HPDE6-E6E7 (cell line): ENCODE measurements around the gene BEST2.
"Not testable (repeated sequence)": the region's sequence is repeated elsewhere in the genome, so short reads cannot be mapped to it uniquely, and the experiment has no call there.

ENCODE experiments used
- DNase-seq: peaks from one replicate; pipeline ENCODE4 v3.0.0; 2011; ENCODE audit warnings: missing footprints; ENCODE audit errors: extremely low spot score

BEST2 gene

GRCh38 chr19:12751635-12752034 is at the start of gene BEST2:
TSS of gene BEST2 (plus strand) at chr19:12751791. CDS start at chr19:12752593, 802 bp downstream.
- DNase-seq, result no peak

DNA sequence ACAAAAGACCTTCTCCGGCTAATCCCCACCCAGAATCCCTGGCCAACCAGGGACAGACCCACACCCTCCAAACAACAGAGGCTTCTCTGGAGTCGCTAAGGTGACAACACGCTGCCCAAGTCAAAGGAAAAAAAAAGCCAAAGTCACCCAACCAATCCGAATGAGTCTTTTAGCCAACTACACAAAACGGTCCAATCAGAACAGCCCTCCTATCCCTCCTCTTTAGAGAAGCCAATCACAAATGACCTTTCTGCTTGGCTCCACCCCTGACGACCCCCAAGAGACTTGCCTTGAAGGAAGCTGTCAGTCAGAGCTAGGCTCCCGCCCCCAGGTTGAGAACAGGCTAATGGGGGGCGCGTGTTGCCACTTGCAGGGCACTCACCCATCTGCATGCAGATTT is 48.5 kb upstream of the BEST2 start:
- no peak for DNase-seq

DNA sequence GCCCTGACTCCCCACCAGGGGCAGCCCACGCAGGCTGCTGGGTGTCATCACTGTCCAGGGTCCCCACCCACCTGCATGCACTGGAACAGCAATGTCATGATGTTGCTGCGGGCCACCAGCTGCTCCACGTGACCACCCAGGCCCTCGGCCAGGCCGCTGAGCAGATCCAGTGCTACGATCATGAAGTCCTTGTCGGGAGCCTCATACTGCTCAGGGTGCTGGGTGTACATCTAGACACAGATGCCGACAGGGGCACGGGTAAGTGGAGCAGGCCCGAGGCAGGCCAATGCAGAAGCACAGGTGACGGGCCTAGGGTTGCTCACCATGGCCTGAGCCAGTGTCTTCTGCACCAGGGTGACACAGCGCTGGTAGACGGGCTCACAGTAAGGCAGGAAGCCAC is 46.4 kb upstream of the BEST2 start:
- DNase-seq, result no peak

DNA sequence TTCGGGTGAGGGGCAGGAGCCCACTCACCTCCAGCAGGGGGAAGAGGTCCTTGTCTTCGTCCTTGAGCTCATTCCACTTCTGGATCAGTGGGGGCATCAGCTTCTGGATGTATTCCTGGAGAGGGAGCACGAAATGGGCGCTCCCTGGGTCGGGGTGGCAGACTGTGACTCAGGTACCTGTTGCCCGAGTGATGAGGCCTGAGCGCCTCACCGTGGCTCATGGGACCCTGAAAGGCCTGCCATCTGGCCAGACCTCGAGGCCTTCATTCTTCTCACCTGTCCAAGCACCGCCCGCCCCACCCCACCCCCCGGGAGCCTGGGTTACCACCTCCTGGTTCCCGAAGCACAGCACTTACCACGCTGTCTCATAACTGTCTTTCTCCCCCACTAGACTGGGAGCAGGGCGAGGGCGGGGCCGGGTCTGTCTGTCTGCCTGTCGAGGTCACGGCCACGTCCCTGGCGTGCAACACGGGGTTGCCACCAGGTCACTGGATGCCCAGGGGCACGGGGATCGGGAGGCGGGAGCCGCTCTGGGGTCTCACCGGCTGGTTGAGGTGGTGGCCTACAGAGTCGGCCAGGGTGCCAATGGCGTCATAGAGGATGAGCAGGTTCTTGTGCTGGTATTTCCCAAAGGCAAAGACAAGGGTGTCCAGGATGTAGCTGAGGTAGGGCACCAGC is 45.8 kb upstream of the BEST2 start:
- no peak for DNase-seq

- no peak for DNase-seq
Observed at GRCh38 chr19:12706332-12706718, 45.3 kb upstream of the BEST2 start.

DNA sequence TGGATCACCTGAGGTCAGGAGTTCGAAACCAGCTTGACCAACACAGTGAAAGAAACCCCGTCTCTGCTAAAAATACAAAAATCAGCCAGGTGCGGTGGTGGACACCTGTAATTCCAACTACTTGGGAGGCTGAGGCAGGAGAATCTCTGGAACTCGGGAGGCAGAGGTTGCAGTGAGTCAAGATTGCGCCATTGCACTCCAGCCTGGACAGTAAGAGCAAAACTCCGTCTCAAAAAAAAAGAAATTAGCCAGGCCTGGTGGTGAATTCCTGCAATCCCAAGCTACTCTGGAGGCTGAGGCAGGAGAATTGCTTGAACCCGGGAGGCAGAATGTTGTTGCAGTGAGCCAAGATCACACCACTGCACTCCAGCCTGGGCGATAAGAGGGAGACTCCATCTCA is 43.0 kb upstream of the BEST2 start:
- no peak for DNase-seq

DNA sequence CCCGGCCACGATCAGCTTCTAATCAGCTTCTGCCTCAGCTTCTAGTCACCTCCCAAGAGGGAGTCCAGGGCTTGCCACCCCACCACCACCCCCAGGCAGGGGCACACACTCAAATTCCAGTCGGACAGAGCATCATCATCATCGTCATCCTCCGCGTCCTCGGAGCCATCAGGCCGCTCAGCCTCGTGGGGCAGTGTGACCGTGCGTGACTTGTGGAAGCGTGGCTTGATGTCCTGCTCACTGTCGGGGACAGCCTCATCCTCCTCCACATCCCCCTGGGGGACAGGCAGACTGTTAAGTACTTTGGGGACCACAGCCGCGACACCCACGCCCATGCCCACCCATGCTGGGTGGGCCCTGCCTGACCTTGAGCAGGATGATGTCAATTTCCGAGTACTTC is 40.4 kb upstream of the BEST2 start:
- DNase-seq, result no peak

GRCh38 chr19:12712077-12712476 is 39.5 kb upstream of the BEST2 start:
- not testable (repeated sequence) for DNase-seq

DNA sequence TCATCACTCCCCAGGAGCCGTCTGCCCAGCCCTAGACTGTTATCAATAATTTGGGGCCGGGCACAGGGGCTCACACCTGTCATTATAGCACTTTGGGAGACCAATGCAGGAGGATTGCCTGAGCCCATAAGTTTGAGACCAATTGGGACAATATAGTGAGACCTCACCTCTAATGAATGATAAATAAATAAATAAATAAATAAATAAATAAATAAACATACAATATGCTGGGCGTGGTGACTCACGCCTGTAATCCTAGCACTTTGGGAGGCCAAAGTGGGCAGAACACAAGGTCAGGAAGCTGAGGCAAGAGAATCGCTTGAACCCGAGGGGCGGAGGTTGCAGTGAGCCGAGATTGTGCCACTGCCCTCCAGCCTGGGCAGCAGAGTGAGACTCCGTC is 38.3 kb upstream of the BEST2 start:
- DNase-seq, result not testable (repeated sequence)

- no peak for DNase-seq
Observed at GRCh38 chr19:12715102-12715501, 36.5 kb upstream of the BEST2 start.

DNA sequence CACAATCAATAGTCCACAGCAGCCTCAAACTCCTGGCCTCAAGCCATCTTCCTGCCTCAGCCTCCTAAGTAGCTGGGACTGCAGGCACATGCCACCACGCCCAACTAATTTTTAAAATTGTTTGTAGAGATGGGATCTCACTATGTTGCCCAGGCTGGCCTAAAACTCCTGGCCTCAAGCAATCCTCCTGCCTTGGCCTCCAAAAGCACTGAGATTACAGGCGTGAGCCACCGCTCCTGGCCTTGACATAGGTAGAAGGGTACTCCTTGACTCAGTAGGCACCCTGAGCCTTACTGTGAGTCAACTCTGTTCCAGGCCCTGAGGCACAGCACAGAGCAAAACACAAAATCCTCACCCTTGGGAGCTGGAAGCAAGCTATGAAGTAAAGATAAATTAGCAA is 35.7 kb upstream of the BEST2 start:
- no peak for DNase-seq

GRCh38 chr19:12720296-12720695 is 31.3 kb upstream of the BEST2 start:
- DNase-seq, result no peak

DNA sequence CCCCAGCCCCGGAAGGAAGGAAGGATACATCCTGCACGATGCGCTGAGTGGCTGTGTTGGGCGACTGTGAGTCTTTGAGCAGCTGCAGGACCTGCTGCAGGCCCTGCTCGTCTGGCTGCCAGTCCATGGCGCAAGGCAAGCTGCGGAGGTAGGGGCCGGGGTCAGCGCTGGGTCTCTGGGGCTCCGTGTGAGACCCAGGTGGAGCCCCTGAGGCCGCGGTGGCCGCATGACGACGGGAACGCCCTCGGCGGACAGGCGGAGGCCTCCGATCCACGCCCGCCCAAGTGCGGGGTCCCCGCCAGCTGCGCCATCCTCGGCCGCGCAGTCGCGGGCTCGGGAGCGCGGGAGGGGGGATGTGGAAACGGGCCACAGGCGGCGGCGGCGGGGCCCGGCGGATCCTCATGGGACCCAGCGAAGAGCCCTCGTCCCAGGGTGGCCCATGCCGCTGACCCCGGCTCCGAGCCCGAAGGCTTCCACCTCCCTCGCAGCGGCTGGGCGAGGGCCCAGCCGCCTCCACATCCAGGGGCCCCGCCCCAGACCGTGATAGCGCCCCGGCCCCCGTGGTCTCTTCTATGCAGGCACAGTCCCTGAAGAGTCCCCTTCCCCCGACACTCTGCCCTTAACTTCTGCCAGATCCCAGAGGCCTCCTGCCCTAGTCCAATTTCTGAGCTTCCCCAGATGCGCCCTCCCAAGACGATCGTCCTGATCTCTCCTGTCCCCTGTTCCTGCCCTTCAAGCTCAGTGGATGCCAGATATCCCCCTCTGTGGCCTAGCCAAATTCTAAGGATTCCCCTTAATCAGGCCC is 30.5 kb upstream of the BEST2 start:
- no peak for DNase-seq

DNA sequence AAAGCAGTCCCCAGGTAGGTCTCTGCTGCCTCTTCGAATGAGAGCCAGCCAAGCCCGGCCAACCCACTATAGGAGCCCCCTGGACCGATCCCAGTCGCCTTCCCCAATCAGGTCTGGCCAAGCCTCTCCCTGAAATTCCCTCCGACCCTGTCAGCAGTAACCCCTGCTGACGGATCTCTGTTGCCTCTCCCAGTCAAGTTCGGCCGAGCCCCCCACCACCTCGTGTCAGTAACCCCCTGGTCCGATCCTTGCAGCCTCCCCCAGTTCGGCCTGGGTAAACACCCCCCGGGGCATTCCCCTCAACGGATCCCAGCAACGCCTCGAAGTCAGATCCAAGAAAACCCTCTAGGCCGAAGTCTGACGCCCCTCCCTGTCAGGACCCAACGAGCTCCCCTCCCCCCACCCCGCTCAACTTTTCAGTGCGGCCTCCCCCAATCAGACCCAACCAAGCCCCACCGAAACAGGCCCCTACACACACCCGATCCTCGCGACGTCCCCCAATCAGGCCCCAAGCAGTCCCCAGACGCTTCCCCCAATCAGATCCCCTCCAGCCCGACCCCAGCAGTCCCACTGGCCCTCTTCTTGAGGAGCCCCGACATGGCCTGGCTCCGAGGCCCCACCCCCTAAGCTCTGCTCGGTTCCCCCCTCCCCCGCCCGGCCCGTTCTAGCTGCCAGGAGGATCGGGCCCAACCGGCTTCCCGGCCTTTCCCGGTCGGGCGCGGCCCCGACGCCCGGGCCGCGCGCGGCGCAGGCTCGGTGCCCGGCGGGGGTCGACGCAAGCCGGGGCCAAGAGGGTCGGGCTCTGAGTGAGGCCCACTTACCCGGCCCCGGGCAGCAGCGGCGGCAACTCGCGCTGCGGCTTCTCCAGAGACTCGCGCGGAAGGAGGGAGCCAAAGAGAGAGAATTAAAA is 29.7 kb upstream of the BEST2 start:
- peak; percentile 62 for DNase-seq

DNA sequence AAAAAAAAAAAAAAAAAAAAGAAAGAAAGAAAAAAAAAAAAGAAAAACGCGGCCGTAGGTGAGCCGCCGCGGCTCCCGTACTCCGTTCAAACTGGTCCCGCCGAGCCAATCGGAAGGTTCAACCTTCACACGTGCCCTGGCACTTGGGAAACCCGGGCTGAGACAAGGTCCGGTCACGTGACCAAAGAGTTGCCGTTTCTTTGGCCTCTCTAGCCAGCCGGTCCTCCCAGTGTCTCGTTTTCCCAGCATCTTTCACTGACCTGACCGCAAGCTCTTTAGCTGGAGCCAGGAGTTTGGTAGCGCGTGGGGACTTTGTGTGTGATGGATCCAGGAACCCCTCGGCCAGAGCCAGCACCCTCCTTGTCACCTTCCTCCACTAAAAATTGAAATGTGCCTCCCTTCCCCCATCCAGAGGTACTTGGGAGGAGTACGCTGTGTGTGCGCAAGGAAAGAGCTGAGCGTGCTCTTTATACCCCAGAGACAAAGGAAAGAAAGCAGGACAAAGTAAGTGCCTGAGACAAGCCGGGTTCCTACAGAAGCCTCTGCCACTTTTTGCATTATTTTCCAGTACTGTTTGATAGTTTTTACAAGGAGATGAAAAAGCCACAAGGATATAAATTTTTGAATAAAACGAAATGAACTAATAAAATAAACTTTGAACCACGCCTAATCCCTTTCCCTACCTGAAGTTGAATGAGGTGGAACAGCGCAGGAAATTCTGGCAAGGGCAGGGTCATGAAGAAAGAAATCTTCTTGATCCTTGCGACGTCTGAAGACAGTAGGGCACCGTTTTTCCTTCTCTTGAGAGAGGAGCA is 28.8 kb upstream of the BEST2 start:
- peak; percentile 97 for DNase-seq

DNA sequence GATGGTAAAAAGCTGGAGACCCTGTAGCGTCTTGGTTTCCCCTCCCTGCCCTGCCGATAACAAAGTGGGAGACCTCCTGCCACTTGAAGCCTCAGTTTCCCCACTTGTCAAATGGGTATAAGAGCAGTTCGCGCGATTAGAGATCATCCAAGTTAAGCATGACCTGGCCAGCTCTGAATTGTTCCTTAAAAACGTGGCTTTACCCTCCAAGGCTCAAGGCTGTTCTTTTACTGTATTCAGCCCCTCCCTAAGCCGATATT is 28.3 kb upstream of the BEST2 start:
- DNase-seq, result no peak

DNA sequence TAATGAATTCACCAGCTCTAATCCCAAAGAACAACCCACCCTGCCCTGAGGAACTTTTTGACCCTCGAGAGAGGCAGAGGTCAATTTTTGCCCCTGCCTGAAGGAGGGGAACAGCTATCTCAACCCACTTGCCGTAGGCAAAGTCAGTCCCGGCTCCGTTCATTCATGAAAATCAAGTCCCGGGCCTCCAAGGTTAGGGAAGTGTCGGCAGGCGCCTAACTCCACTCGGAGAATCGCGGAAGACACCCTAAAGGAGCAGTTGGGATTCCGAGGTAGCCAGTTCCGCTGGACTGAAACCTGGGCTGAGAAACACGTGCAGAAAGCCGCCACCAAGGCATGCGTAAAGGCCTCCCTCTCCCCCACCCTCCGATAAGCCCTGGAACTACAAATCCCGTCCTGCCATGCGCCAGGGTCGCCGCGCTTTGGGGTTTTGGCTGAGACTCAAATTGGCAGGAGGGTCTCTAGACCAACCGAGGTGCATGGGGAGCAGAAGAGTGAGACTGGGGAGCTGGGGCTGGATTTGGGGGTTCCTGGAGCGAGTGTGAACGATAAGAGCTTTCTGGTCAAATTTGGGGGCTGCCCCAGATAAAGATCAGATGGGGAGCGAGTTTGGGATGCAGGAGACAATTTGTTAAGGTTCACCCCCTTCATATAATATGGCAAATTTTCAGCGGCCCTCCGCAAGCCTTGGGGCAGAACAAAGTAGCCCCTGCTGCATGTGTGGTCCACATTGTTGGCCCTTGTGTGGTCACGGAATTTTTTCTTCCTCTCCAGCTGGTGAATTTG is 27.8 kb upstream of the BEST2 start, which contains the start of gene TNPO2:
TNPO2 (minus strand) TSS at position 292 of the 786 bp plus-strand sequence. CDS start 2,955 bp downstream, outside the sequence.
- peak; percentile 63 for DNase-seq

- not testable (repeated sequence) for DNase-seq
Observed at GRCh38 chr19:12725612-12726011, 26.0 kb upstream of the BEST2 start.

DNA sequence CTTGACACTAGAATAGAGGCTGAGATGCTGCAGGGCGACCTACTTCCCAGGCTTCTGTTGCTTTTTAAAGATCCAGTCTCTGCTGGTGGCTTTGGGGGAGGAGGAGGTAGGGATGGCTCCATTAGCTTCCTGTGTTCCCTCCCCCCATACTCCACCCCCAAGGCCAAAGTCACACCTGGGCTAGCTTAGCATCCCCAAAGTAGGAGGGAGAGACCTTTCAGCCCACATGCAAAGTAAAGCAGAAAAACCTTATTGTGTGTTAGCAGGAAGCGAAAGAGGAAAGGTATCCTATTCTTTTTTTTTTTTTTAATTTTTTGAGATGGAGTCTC is 24.6 kb upstream of the BEST2 start:
- DNase-seq, result no peak

- DNase-seq, result no peak
Observed at GRCh38 chr19:12727745-12728433, 23.7 kb upstream of the BEST2 start.
